GM18951 (cell line): Measurements from ENCODE around the gene CAMK1D.

Experiments used
- POLR2A ChIP-seq: IDR thresholded peaks from 4 replicates; pipeline ENCODE4 v1.6.1; 2011; ENCODE audit warnings: mild to moderate bottlenecking; ENCODE audit not compliant: insufficient read length, insufficient read depth; ENCODE audit errors: extremely low read depth
- in situ Hi-C: fragments of 300-500 bp; cut with MboI; formaldehyde crosslinking; loops from one replicate; pipeline ENCODE4 v1.12.0; 2022; ENCODE audit warnings: low sequenced_read_pairs, mixed read lengths, inconsistent platforms; ENCODE audit not compliant: unreplicated experiment

CAMK1D gene

GRCh38 chr10:12872577-12872976, 523.2 kb downstream of the CAMK1D start:
- in situ Hi-C loops: no loop called here
- no peak for TF ChIP-seq POLR2A

- no peak for TF ChIP-seq POLR2A
- in situ Hi-C loops: no loop called here
These were observed 523.8 kb downstream of the CAMK1D start for GRCh38 chr10:12873172-12873571.

- in situ Hi-C loops: no loop called here
- TF ChIP-seq POLR2A: no peak
These were observed 525.2 kb downstream of the CAMK1D start for GRCh38 chr10:12874501-12874900.

- TF ChIP-seq POLR2A: no peak
These were observed 525.8 kb downstream of the CAMK1D start for GRCh38 chr10:12875100-12875499.

DNA sequence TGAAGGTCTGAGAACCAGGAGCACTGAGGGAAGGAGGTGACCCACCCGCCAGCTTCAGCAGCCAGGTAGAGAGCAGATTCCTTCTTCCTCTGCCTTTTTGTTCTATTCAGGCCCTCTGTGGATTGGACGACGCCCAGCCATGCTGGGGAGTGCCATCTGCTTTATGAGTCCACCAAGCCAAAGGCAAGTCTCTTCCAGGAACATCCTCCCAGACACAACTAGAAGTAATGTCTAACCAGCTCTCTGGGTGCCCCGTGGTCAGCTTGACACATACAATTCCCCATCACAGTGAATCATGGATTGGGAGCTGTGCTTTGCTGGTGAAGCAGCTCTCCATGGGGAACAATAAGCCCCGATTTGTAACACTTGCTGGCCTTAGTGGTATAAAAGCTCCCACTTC, 526.9 kb downstream of the CAMK1D start:
- in situ Hi-C loops: loop anchor here (25.0 kb wide), 1 partner anchor 639 kb away; no protein-coding TSS in a partner anchor

More at GRCh38 chr10:12875100-12875499, 525.8 kb downstream of the CAMK1D start:
- in situ Hi-C loops: loop anchor here (25.0 kb wide), 1 partner anchor 638 kb away; no protein-coding TSS in a partner anchor

GRCh38 chr10:12877150-12877549, 527.8 kb downstream of the CAMK1D start:
- in situ Hi-C loops: loop anchor here (25.0 kb wide), 1 partner anchor 640 kb away; no protein-coding TSS in a partner anchor

More for the DNA sequence above, 526.9 kb downstream of the CAMK1D start:
- no peak for TF ChIP-seq POLR2A

DNA sequence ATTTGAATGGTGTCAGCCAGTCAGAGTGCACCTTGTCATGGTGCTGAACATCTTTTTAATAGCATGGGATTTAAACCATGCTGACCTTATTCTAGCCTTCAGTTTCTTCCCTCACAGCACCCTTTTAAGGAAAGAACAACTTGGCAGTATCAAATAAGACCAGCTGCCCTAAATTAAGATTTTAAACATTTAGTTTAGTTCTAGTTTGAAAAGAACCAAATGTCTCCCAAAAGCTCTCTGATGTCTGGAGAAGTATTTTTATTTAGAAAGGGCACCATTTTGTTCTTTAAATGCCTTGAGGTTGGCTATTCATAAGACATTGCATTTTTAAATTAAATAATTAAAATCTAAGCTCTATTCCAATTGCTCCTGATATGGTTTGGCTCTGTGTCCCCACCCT, 531.1 kb downstream of the CAMK1D start:
- in situ Hi-C loops: loop anchor here (25.0 kb wide), 1 partner anchor 643 kb away; no protein-coding TSS in a partner anchor
- TF ChIP-seq POLR2A: no peak

More at GRCh38 chr10:12877150-12877549, 527.8 kb downstream of the CAMK1D start:
- no peak for TF ChIP-seq POLR2A

GRCh38 chr10:12884851-12885250, 535.5 kb downstream of the CAMK1D start:
- no peak for TF ChIP-seq POLR2A
- in situ Hi-C loops: loop anchor here (25.0 kb wide), 1 partner anchor 648 kb away; no protein-coding TSS in a partner anchor
